AG08396 (cell line): ENCODE measurements around the gene RREB1.

Experiments
- DNase-seq: peaks from one replicate; pipeline ENCODE4 v3.0.0; 2012; ENCODE audit warnings: low spot score, mixed read lengths

RREB1 gene

GRCh38 chr6:7107578-7108195 lies at the start of gene RREB1:
RREB1 (plus strand) TSS chr6:7107961; CDS start chr6:7181912, 73,951 bp downstream.
- peak; percentile 90 for DNase-seq

- DNase-seq: peak; percentile 86
These were observed 49.4 kb upstream of the RREB1 start for GRCh38 chr6:7058250-7058923.

- no peak for DNase-seq
These were observed 46.8 kb upstream of the RREB1 start for GRCh38 chr6:7060769-7061516.

GRCh38 chr6:7062451-7063162 lies 45.2 kb upstream of the RREB1 start:
- no peak for DNase-seq

- DNase-seq: no peak
These were observed 40.5 kb upstream of the RREB1 start for GRCh38 chr6:7067305-7067704.

- no peak for DNase-seq
These were observed 36.4 kb upstream of the RREB1 start for GRCh38 chr6:7071405-7071804.

- DNase-seq: no peak
These were observed 34.5 kb upstream of the RREB1 start for GRCh38 chr6:7073082-7073820.

GRCh38 chr6:7073821-7074525 lies 33.8 kb upstream of the RREB1 start:
- no peak for DNase-seq

- DNase-seq: no peak
These were observed 32.9 kb upstream of the RREB1 start for GRCh38 chr6:7074870-7075269.

- DNase-seq: no peak
These were observed 32.3 kb upstream of the RREB1 start for GRCh38 chr6:7075341-7076000.

- no peak for DNase-seq
These were observed 29.9 kb upstream of the RREB1 start for GRCh38 chr6:7077856-7078255.

- DNase-seq: no peak
These were observed 28.9 kb upstream of the RREB1 start for GRCh38 chr6:7078856-7079255.

- DNase-seq: no peak
These were observed 27.4 kb upstream of the RREB1 start for GRCh38 chr6:7080311-7080710.

- peak; percentile 25 for DNase-seq
These were observed 21.9 kb upstream of the RREB1 start for GRCh38 chr6:7085911-7086310.

- no peak for DNase-seq
These were observed 21.3 kb upstream of the RREB1 start for GRCh38 chr6:7086488-7086887.

GRCh38 chr6:7087066-7087465 lies 20.7 kb upstream of the RREB1 start:
- no peak for DNase-seq

GRCh38 chr6:7087491-7087979 lies 20.2 kb upstream of the RREB1 start:
- DNase-seq: no peak

- DNase-seq: no peak
These were observed 19.6 kb upstream of the RREB1 start for GRCh38 chr6:7088076-7088742.

- DNase-seq: no peak
These were observed 8.8 kb upstream of the RREB1 start for GRCh38 chr6:7098993-7099392.
